ENCODE results near the gene TLCD2. TPM values are rescaled to one million over a fixed set of nuclear protein-coding genes. Genes with fewer than 3 reads are reported as not detected.
"Not testable (repeated sequence)": the region's sequence is repeated elsewhere in the genome, so short reads cannot be mapped to it uniquely, and the experiment has no call there.

Gene TLCD2
- total and polyA plus RNA-seq, 9 of the 15 experiments (the other 6 are each of a cell fraction or from before 2014, with no cell fraction given), result 0.10 to 0.89 (median 0.58) TPM

GRCh38 chr17:1699891-1700290 lies 10.3 kb downstream of the TLCD2 start:
- H3K27me3 ChIP-seq (ENCODE audit: control insufficient read depth in 2 of 2, insufficient read depth in 2 of 2, low read length in 2 of 2); H3K4me3 ChIP-seq; BruUV-seq (replicated peaks); FAIRE-seq; DNase-seq (ENCODE audit: extremely low read depth in 1 of 4, low spot score in 3 of 4); H3K27ac ChIP-seq (ENCODE audit: extremely low read depth, low read depth, low read length); H4K20me1 ChIP-seq (replicated peaks; ENCODE audit: control insufficient read depth, insufficient read depth, low read length); H3K36me3 ChIP-seq (ENCODE audit: control insufficient read depth, insufficient read depth, low read length); in situ Hi-C loops (cut with MboI); intact Hi-C loops (cut with micrococcal nuclease); H3K4me2 ChIP-seq (ENCODE audit: insufficient read depth, low read length); H3K4me1 ChIP-seq (replicated peaks in 1 of 2; ENCODE audit: control insufficient read depth in 2 of 2, insufficient read depth in 2 of 2, low read length in 2 of 2); H3K9me1 ChIP-seq (ENCODE audit: control insufficient read depth, insufficient read depth, low read length); H3K9ac ChIP-seq (ENCODE audit: insufficient read depth in 1 of 2, low read depth in 2 of 2, low read length in 2 of 2); ATAC-seq; H3K9me3 ChIP-seq (replicated peaks; ENCODE audit: control insufficient read depth, insufficient read depth, low read depth, low read length); H2AFZ ChIP-seq (ENCODE audit: low read depth, low read length); CTCF ChIA-PET (ENCODE audit: low intra/inter-chr PET ratio); H3K79me2 ChIP-seq (ENCODE audit: control insufficient read depth, insufficient read depth, low read length): not testable (repeated sequence)
- 30% methylated on average over 2 of the region's 5 CpGs for WGBS (ENCODE audit: insufficient coverage, low coverage, missing lambda C conversion rate)
- POLR2A ChIA-PET, result interaction anchor here (1.5 kb wide), 2 partner anchors 13 to 17 kb away, joined by 4 to 7 read pairs; no protein-coding TSS in a partner anchor

DNA sequence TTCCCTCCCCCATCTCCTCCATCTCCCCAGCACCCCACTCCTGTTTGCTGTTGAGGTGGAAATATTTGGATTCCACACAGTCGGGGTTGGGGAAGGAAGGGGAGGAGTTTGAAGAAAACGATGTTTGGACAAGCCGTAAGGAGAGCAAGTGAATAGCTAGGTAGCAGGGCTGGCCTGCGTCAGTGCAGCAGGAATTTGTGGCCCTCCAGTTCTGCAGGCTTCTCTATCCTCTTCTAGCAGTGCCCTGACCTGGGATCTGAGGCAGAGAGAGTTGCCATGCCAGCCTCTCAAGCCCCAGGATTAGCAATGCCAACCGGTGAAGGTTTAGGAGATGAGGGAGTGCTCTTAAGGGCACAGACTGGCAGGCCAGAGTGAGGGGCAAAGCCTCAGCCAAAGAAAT lies 12.5 kb downstream of the TLCD2 start:
- no peak for DNase-seq (ENCODE audit: extremely low read depth in 1 of 4, low spot score in 3 of 4)
- Histone ChIP-seq H3K36me3 (ENCODE audit: control insufficient read depth, insufficient read depth, low read length) (no peaks in the 10 kb centered on the region), H3K9me1 (ENCODE audit: control insufficient read depth, insufficient read depth, low read length) (no peaks in the 10 kb centered on the region), H3K9me3 (replicated peaks; ENCODE audit: control insufficient read depth, insufficient read depth, low read depth, low read length) (no peaks in the 10 kb centered on the region), H2AFZ (ENCODE audit: low read depth, low read length) (peak overlapping the region; percentile 51; the same call in 1 of the 2 replicates), H3K27me3 (ENCODE audit: control insufficient read depth in 2 of 2, insufficient read depth in 2 of 2, low read length in 2 of 2) (no peaks in the 10 kb centered on the region), H4K20me1 (replicated peaks; ENCODE audit: control insufficient read depth, insufficient read depth, low read length) (no peaks in the 10 kb centered on the region), H3K4me3 (no peak overlapping the region), H3K9ac (ENCODE audit: insufficient read depth in 1 of 2, low read depth in 2 of 2, low read length in 2 of 2) (no peak overlapping the region), H3K79me2 (ENCODE audit: control insufficient read depth, insufficient read depth, low read length) (no peaks in the 10 kb centered on the region), H3K27ac (ENCODE audit: extremely low read depth, low read depth, low read length) (no peak overlapping the region), H3K4me2 (ENCODE audit: insufficient read depth, low read length) (no peak overlapping the region), H3K4me1 (replicated peaks in 1 of 2; ENCODE audit: control insufficient read depth in 2 of 2, insufficient read depth in 2 of 2, low read length in 2 of 2) (no peaks in the 10 kb centered on the region)
- in situ Hi-C loops (cut with MboI), result no loop called here
- no peak for TF ChIP-seq SRSF1 (IDR thresholded peaks at IDR 0.05; ENCODE audit: low read depth, low read length)
- no peak for TF ChIP-seq SP2 (IDR thresholded peaks at IDR 0.05; ENCODE audit: extremely low read depth, low read depth, low read length, poor library complexity, severe bottlenecking)
- TF ChIP-seq NFE2L1 (tag; IDR thresholded peaks at IDR 0.05; ENCODE audit: borderline replicate concordance, low read depth), result no peak
- TF ChIP-seq, protein P1, sequence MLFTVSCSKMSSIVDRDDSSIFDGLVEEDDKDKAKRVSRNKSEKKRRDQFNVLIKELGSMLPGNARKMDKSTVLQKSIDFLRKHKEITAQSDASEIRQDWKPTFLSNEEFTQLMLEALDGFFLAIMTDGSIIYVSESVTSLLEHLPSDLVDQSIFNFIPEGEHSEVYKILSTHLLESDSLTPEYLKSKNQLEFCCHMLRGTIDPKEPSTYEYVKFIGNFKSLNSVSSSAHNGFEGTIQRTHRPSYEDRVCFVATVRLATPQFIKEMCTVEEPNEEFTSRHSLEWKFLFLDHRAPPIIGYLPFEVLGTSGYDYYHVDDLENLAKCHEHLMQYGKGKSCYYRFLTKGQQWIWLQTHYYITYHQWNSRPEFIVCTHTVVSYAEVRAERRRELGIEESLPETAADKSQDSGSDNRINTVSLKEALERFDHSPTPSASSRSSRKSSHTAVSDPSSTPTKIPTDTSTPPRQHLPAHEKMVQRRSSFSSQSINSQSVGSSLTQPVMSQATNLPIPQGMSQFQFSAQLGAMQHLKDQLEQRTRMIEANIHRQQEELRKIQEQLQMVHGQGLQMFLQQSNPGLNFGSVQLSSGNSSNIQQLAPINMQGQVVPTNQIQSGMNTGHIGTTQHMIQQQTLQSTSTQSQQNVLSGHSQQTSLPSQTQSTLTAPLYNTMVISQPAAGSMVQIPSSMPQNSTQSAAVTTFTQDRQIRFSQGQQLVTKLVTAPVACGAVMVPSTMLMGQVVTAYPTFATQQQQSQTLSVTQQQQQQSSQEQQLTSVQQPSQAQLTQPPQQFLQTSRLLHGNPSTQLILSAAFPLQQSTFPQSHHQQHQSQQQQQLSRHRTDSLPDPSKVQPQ (CRISPR knock-in tag; IDR thresholded peaks at IDR 0.05; ENCODE audit: borderline replicate concordance), result no peak
- no peak for TF ChIP-seq TRIM28 (IDR thresholded peaks at IDR 0.05)
- TF ChIP-seq KLF6 (CRISPR knock-in tag; IDR thresholded peaks at IDR 0.05; ENCODE audit: borderline replicate concordance), result no peak
- TF ChIP-seq SRSF7 (optimal IDR thresholded peaks at IDR 0.05; ENCODE audit: low read depth, low read length), result no peak
- no TSS peak for BruUV-seq (replicated peaks)
- ChIA-PET POLR2A (no interaction called here), CTCF (ENCODE audit: low intra/inter-chr PET ratio) (no interaction called here)
- WGBS (ENCODE audit: insufficient coverage, low coverage, missing lambda C conversion rate), result 56% methylated on average over 5 of the region's 5 CpGs
- FAIRE-seq, result no peak
- intact Hi-C loops (cut with micrococcal nuclease), result no loop called here
- no peak for ATAC-seq
